Measurements from ENCODE around the gene GSE1. TPM values are rescaled to one million over a fixed set of nuclear protein-coding genes. Genes with fewer than 3 reads are reported as not detected.

GSE1 gene
- total RNA-seq, 1 donor from 2014 or later, result 87.2 TPM

DNA sequence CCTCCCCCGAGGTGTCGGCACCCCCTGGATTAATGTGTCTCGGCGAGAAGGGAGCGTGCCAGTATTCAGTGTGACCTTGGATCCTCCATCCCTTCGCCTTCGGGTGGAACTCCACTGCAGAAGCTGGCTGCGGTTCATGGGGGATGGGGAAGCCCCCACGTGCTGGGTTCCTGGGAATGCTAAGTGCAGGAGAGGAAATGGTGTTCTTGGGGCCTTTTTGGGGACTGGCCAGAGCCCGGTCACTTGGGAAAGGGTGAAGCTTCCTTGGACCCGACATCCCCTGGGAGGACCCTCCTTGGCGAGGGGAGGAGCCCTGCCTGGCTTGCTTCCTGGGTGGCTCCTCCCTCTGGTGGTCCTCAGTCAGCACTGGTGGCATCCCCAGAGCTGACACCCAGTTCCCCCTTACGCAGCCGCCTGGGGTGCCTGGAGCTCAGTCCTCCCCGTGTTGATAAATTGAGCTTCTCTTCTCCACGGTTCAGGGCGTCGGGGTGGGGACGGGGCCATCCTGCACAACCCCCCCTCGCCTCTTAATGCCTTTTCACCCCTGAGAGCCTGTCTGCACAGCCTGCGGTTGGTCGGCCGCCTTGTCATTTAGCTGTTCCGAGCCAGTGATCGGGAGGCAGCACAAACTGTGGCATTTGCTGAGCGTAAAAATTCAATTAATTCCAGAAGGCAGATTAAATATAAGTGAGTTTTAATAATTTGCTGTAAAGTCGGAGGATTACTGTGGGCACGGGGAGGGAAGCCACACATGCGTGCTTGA, 30.7 kb upstream of the GSE1 start:
- ATAC-seq, result no peak
- Histone ChIP-seq H3K9me3 (no peaks in the 10 kb centered on the region), H3K27ac (no peak overlapping the region), H3K4me1 (peaks cover 43% of the 10 kb centered on the region), H3K4me3 (no peak overlapping the region), H3K36me3 (no peaks in the 10 kb centered on the region), H3K27me3 (no peaks in the 10 kb centered on the region)
- intact Hi-C loops (cut with DNase I), result no loop called here
- TF ChIP-seq, protein P1, sequence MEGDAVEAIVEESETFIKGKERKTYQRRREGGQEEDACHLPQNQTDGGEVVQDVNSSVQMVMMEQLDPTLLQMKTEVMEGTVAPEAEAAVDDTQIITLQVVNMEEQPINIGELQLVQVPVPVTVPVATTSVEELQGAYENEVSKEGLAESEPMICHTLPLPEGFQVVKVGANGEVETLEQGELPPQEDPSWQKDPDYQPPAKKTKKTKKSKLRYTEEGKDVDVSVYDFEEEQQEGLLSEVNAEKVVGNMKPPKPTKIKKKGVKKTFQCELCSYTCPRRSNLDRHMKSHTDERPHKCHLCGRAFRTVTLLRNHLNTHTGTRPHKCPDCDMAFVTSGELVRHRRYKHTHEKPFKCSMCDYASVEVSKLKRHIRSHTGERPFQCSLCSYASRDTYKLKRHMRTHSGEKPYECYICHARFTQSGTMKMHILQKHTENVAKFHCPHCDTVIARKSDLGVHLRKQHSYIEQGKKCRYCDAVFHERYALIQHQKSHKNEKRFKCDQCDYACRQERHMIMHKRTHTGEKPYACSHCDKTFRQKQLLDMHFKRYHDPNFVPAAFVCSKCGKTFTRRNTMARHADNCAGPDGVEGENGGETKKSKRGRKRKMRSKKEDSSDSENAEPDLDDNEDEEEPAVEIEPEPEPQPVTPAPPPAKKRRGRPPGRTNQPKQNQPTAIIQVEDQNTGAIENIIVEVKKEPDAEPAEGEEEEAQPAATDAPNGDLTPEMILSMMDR (IDR thresholded peaks at IDR 0.05), result no peak
- DNase-seq, result no peak

DNA sequence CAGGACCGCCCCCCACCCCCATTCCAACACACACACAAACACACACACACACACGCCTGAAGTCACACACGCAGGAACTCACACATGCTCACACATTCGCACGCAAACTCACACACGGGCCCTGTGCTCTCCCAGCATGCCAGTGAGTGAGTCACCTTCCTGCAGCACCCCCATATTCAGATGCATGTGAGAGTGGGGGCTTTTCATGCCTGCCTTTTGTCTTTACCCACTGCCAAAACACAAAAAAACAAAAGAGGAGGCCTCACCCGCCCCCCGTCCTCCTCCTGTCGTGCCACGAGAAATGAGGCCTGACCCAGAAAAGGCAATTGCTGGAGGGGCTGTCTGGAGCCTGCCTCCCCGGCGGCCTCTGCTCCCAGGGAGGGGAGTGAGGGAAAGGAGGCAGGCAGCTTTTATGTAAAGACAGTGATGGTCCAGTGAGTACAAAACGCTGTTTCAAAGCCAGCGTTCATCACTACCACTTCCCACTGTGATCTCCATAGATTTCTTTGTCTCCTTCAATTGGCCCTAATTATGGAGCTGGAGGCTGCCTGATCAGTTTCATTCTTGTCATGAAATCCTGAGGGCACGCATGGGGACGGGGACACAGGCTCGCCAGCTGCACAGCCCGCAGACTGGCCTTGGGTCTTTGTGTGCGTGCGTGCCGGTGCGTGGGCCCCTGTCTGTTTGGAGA, 29.5 kb upstream of the GSE1 start:
- ATAC-seq, result no peak
- TF ChIP-seq, protein P1 (IDR thresholded peaks at IDR 0.05), result no peak
- intact Hi-C loops (cut with DNase I), result no loop called here
- no peak overlapping the region for H3K4me3 ChIP-seq
- no peaks in the 10 kb centered on the region for H3K27me3 ChIP-seq
- no peak for DNase-seq
- no peak overlapping the region for H3K27ac ChIP-seq
- peaks cover 36% of the 10 kb centered on the region for H3K4me1 ChIP-seq
- H3K9me3 ChIP-seq, result no peaks in the 10 kb centered on the region
- H3K36me3 ChIP-seq, result no peaks in the 10 kb centered on the region

DNA sequence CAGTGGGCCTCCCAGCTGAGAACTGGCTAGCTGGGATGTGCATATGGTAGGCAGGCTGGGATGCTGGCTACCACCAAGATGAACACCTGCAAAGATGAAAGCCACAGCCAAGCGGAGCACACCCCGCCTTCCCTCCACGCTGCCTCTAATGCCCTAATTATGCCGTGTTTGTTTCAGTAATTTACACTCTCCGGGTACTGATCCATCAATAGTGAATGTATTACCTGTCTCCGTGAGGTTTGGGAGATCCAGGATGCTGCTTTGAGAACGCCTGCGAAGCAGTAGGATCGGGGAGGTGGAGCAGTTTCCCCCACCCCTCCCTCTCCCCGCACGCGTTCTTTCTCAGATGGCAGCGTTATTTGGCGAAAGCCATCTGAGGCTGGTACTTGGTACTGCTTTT, 28.9 kb upstream of the GSE1 start:
- DNase-seq, result no peak
- intact Hi-C loops (cut with DNase I), result no loop called here
- TF ChIP-seq, protein P1 (IDR thresholded peaks at IDR 0.05), result no peak
- no peak for ATAC-seq
- Histone ChIP-seq H3K9me3 (no peaks in the 10 kb centered on the region), H3K27me3 (no peaks in the 10 kb centered on the region), H3K36me3 (no peaks in the 10 kb centered on the region), H3K4me3 (no peak overlapping the region), H3K4me1 (peaks cover 32% of the 10 kb centered on the region), H3K27ac (no peak overlapping the region)

DNA sequence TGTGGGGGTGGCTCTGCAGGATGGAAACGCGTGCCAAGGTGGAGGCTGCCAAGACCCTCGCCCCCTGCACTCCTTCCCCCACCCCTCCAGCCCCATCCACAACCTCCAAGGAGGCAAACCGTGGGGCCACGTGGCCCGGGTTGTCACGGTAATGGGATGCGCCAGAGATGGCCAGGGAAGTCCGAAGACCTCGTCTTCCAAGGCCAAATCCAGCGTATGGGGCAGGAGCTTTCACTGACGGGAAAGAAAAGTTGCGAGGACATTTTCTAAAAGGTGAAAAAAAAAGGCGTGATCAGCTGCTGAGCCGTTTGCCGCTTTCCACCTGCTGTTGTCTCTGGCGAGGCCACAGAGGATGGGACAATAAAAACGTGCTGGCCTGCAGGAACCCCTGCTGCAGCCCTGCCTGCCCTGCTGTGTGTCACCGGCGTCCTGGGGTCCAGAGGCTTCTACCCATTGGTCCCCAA, 28.3 kb upstream of the GSE1 start:
- no peak overlapping the region for H3K27ac ChIP-seq
- H3K4me3 ChIP-seq, result no peak overlapping the region
- intact Hi-C loops (cut with DNase I), result no loop called here
- ATAC-seq (no peak), DNase-seq (no peak)
- TF ChIP-seq, protein P1 (IDR thresholded peaks at IDR 0.05), result no peak
- no peaks in the 10 kb centered on the region for H3K9me3 ChIP-seq
- no peaks in the 10 kb centered on the region for H3K27me3 ChIP-seq
- no peaks in the 10 kb centered on the region for H3K36me3 ChIP-seq
- H3K4me1 ChIP-seq, result peaks cover 26% of the 10 kb centered on the region

DNA sequence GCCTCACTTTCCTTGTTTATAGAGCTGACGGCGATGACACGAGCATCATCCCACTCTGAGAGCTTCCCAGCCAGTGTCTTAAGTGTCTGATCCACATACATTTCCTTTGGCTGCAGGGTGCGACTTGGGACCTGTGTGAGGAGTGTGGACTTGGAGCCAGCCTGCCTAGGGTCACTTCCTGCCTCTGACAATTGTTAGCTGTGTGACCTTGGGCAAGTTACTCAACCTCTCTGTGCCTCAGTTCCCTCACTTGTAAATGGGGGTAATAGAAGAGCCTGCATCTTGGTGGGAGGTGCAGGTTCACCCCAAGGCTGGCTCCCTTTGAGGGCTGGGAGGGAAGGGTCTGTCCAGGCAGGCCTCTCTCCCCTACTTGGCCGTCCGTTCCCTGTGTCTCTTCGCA, 27.4 kb upstream of the GSE1 start:
- no peak for DNase-seq
- intact Hi-C loops (cut with DNase I), result no loop called here
- H3K4me3 ChIP-seq, result no peak overlapping the region
- H3K27me3 ChIP-seq, result no peaks in the 10 kb centered on the region
- H3K9me3 ChIP-seq, result no peaks in the 10 kb centered on the region
- TF ChIP-seq, protein P1 (IDR thresholded peaks at IDR 0.05), result no peak
- peaks cover 17% of the 10 kb centered on the region for H3K4me1 ChIP-seq
- H3K36me3 ChIP-seq, result no peaks in the 10 kb centered on the region
- no peak for ATAC-seq
- H3K27ac ChIP-seq, result no peak overlapping the region

Data from upper lobe of right lung (tissue), 1 donor.